HG02623 (cell line): ENCODE data around the gene SLC7A10.

Experiments
- ATAC-seq: cut with Tn5 transposase; IDR thresholded peaks from one replicate; pipeline ENCODE4 v1.9.1; 2021; ENCODE audit warnings: moderate library complexity; ENCODE audit not compliant: unreplicated experiment

The SLC7A10 gene

GRCh38 chr19:33255781-33256180 is 30.1 kb upstream of the SLC7A10 start:
- ATAC-seq, result no peak

GRCh38 chr19:33254245-33254824 is 28.7 kb upstream of the SLC7A10 start:
- ATAC-seq, result no peak

GRCh38 chr19:33252971-33253370 is 27.3 kb upstream of the SLC7A10 start:
- no peak for ATAC-seq

GRCh38 chr19:33252418-33252962 is 26.8 kb upstream of the SLC7A10 start:
- ATAC-seq, result no peak

- ATAC-seq, result no peak
These were observed 26.0 kb upstream of the SLC7A10 start for GRCh38 chr19:33251526-33252090.

- ATAC-seq, result no peak
These were observed 25.4 kb upstream of the SLC7A10 start for GRCh38 chr19:33251076-33251475.

- no peak for ATAC-seq
These were observed 24.9 kb upstream of the SLC7A10 start for GRCh38 chr19:33250500-33250899.

- ATAC-seq, result no peak
These were observed 24.2 kb upstream of the SLC7A10 start for GRCh38 chr19:33249740-33250366.

GRCh38 chr19:33248954-33249613 is 23.4 kb upstream of the SLC7A10 start:
- no peak for ATAC-seq

GRCh38 chr19:33248553-33248953 is 22.9 kb upstream of the SLC7A10 start:
- no peak for ATAC-seq

GRCh38 chr19:33248104-33248503 is 22.5 kb upstream of the SLC7A10 start:
- no peak for ATAC-seq

- no peak for ATAC-seq
These were observed 21.8 kb upstream of the SLC7A10 start for GRCh38 chr19:33247441-33247819.

- ATAC-seq, result no peak
These were observed 21.2 kb upstream of the SLC7A10 start for GRCh38 chr19:33246709-33247440.

GRCh38 chr19:33245948-33246708 is 20.5 kb upstream of the SLC7A10 start:
- no peak for ATAC-seq

- ATAC-seq, result no peak
These were observed 17.3 kb upstream of the SLC7A10 start for GRCh38 chr19:33242911-33243310.

- ATAC-seq, result no peak
These were observed 16.5 kb upstream of the SLC7A10 start for GRCh38 chr19:33242131-33242530.

GRCh38 chr19:33241530-33242101 is 16.0 kb upstream of the SLC7A10 start:
- ATAC-seq, result no peak

- no peak for ATAC-seq
These were observed 15.5 kb upstream of the SLC7A10 start for GRCh38 chr19:33241091-33241529.

GRCh38 chr19:33240181-33240771 is 14.6 kb upstream of the SLC7A10 start:
- no peak for ATAC-seq
